ENCODE data around the gene MTCL1.

GRCh38 chr18:8721094-8721669, 15.8 kb downstream of the MTCL1 start:
- TF ChIP-seq CTCF (IDR thresholded peaks at IDR 0.05), result no peak
- TF ChIP-seq POLR2A (IDR thresholded peaks at IDR 0.05), result no peak

Data from adrenal gland (tissue), 5 donors.